Measurements from ENCODE around the gene ADCY7.

Gene ADCY7

DNA sequence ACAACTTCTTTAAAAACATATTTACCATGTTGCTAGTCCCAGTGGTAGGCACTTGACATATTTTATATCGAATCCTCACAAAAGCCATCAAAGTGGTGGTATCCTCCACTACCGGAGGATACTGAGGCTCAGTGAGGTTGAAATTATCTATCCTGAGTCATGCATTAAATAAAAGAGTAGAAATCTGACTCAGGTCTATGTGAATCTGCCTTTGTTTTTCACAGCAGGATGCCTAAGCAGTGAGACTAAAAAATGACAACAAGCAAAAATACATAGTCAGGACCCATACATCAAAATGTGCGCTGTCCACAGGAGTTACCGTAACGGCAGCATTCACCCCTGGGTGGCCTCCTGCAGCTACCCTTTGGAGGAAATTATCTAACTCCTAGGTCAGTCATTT is 84.8 kb downstream of the ADCY7 start:
- no peak for DNase-seq

DNA sequence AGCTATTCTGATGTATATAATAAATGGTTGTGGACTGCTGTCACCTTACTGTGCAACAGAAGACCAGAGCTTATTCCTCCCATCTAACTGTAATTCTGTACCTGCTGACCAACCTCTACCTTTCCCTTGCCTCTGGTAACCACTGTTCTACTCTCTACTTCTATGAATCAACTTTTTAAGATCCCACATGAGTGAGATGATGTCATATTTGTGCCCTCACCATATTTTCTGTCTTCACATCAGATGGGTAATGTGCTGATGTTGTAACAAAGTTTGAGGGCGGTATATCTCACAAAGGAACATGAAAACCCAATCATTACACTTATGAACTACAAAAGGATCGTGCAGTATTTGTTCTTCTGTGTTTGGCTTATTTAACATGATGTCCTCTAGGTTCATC is 85.6 kb downstream of the ADCY7 start:
- DNase-seq = no peak

DNA sequence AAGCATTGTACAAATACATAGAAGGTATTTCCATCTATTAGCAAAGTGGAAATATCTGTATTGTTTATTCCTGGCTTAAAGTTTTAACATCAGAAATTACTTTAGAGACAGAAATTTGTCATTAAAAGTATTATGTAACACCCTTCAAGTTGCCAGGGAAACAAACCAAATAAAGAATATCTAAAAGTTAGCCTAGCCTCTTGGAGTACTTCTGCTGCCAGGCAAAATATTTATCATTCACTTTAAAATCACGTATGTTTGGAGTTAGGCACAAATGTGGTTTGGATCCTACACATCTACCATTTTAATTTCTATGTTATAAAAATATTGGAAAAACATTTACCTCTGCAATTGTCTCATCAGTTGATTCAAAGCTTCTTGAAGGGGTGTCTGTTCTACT is 87.7 kb downstream of the ADCY7 start:
- DNase-seq = no peak

DNA sequence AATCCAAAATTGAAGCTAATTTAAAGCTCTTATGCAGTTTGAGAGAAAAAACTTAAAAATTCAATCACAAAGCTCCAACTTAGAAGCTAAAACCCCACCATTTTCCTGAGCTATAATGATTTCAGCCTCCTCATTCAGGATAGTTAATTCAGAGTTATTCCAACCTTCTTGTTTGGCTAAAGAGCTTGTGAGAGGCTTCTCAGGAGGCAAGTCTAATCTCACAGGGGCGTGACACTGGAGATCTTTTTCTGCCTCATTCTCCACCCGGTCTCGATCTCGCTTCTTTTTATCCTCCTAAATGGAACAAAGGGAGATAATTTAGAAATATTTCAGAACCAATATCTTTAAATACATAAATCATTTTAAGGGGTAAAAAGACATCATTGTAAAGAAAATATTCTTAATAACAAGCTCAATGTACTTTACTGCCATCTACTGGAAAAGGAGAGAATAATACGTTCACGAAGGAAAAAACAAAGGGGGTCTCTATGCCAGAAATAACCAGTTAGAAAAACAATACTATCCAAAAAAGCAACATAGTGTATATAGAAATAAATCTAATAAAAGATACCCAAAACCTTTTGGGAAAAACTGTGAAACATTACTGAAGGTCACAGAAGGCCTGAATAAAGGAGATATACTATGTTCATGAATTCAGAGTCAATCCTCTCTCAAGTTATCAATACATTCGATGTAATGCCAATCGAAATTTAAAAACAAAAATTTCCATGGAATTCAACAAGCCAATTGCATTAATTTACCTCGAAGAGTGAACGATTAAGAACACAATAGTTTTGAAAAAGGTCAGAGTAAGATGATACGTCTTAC is 88.5 kb downstream of the ADCY7 start:
- DNase-seq = peak in 1 of 2 experiments; percentile 7

DNA sequence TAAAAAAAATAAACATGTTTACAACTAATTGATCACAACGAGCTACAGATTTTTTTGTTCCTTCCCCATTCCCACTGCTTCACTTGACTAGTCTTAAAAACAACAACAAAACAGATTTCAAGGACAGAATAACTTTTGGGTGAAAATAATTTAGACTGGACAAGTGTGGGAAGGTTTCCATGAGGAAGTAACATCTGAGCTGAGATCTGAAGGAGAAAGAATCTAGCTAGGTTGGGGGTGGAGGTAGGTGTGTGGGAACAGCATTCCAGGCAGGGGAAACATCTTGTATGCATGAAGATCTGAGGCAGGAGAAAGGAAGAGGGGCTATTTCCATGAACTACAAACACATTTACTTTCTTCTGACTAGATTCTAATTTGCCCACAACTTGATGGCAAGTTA is 93.3 kb downstream of the ADCY7 start:
- DNase-seq = no peak

DNA sequence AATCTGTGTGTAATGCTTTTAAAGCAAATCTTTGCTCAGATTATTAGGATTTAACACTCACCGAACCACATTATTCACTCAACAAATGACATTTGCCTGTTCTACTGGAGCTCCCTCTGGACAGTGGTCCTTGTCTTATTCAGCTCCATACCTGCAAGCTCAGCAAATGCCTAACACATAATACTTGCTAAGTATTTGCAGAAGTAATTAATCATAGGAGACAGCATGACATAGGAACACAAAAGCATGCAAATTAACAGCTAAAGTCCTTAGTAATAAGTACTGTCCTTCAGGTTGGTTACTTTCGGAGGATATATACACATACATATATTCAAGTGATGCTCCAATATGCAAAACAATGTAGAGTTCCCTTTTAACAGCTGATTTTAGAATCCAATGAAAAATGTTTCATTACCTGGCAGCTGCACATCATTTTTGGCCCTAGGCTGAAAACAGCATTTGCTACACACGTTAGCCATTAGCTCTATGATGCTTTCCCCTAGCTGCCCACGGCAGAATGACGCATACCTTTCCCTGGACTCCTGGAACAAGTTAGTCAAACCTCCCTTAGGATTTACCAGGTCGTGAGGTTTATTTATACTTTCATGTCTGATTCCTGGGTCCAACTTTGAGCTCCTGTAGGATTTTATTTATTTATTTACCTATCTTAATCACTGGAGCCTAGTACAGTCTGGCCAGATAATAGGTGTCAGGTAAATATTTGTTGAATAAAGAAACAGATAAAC is 93.9 kb downstream of the ADCY7 start:
- no peak for DNase-seq

DNA sequence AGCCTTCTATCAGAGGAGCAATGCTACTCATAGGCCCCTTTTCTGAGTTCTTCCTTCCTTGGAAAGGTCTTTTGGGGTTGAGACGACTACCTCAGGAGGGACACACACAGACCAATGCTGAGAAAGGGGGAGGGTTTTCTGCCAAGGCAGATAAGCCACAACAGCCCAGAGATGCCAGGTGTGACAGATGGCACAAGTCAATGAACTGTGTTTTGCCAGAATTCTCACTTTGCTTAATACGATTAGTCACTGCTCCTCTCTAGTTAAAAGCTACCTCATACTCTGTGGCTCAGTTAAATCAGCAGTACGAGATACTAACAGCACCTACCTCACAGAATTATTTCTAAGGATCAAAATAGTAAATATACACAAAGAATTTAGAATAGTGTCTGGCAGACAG is 94.4 kb downstream of the ADCY7 start:
- peak in 1 of 2 experiments; percentile 31 for DNase-seq

DNA sequence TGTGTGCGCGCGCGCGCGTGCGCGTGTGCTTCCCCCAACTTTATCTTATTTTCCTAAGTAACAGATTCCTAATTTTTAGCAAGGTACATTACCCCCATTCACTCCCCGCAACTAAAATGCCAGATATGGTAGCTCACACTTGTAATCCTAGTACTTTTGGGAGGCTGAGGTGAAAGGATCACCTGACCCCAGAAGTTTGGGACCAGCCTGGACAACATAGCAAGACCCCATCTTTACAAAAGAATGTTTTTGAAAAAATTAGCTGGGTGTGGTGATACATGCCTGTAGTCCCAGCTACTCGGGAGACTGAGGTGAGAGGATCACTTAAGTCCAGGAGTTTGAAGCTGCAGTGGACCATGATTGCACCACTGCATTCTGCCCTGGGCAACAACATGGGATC is 97.3 kb downstream of the ADCY7 start:
- DNase-seq = no peak

DNA sequence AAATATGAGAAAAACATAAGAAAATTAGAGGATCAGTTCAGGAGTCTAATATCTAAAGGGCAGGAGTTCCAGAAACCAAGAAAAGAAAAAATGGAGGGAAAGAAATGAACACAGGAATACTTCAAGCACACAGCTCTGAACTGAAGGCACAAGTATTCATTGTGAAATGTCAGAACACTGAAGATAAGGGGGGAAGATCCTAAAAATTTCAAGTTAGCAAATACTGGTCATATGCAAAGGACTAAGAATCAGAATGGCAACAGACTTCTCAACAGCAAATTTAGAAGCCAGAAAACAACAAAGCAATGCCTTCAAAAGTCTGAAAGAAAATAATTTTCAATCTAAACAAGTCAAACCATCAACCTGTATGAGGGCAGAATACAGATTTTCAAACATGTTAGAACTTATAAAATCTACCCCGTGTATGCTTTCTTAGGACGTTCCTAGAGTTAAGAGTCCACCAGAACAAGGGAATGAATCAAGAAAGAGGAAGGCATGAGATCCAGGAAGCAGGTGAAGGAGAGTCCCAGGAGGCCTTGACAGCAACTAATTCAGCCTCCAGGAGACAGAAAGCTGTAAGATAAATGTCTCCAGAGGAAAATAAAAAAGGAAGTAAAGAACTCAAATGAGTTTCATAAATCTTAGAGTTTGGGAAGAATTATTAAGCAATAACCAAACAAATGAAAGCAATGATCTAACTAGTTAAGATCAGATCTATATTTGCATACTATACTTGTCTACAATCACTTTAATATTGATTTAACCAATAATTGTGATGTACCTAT is 99.6 kb downstream of the ADCY7 start:
- no peak for DNase-seq
